DND-41 (cell line): ENCODE data around the gene UGT1A4.

Source experiments
- EZH2 ChIP-seq: IDR thresholded peaks from 3 replicates; pipeline ENCODE4 v1.6.1; 2012; ENCODE audit warnings: borderline replicate concordance, low read depth, mild to moderate bottlenecking, moderate library complexity, low read length, inconsistent platforms; ENCODE audit not compliant: severe bottlenecking
- TF ChIP-seq, protein P1 (sequence below): IDR thresholded peaks from 2 replicates; pipeline ENCODE4 v1.5.1; 2012; ENCODE audit warnings: borderline replicate concordance, low read length, moderate library complexity, mild to moderate bottlenecking; ENCODE audit not compliant: poor library complexity, severe bottlenecking; ENCODE audit errors: extremely low read depth

DNA sequence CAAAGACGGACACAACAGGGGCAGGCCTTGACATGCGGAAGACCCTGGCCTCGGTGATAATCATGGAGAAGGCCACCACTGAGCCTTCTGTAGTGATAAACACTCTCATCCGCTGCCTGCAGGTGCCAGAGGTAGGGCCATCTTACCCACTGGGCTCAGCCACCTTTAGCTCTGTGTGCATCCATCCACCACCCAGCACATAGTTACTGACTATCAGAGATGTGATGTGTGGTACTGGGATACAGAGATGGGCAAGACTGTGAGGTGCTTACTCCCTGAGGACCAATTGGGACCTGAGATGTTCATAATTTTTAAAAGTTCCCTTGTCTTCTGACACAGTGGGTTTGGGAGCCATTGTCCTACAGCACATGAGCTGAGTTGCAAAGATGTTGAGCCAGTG lies 61.2 kb downstream of the UGT1A4 start:
- TF ChIP-seq, protein P1, sequence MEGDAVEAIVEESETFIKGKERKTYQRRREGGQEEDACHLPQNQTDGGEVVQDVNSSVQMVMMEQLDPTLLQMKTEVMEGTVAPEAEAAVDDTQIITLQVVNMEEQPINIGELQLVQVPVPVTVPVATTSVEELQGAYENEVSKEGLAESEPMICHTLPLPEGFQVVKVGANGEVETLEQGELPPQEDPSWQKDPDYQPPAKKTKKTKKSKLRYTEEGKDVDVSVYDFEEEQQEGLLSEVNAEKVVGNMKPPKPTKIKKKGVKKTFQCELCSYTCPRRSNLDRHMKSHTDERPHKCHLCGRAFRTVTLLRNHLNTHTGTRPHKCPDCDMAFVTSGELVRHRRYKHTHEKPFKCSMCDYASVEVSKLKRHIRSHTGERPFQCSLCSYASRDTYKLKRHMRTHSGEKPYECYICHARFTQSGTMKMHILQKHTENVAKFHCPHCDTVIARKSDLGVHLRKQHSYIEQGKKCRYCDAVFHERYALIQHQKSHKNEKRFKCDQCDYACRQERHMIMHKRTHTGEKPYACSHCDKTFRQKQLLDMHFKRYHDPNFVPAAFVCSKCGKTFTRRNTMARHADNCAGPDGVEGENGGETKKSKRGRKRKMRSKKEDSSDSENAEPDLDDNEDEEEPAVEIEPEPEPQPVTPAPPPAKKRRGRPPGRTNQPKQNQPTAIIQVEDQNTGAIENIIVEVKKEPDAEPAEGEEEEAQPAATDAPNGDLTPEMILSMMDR, result no peak
- TF ChIP-seq EZH2, result no peak
